Gastroesophageal sphincter (tissue), 3 donors: Measurements from ENCODE around the gene DPF3.

Experiments used
- CTCF ChIP-seq, 4 experiments: fragments of 200-600 bp in 2 of 4; fragments of 450-650 bp in 2 of 4; sonication (generic) in 1 of 4; IDR thresholded peaks; one replicate each; pipeline ENCODE4 v1.5.1; 2017 to 2019; ENCODE audit warnings: antibody characterized with exemption in 4 of 4, mild to moderate bottlenecking in 2 of 4, moderate library complexity in 2 of 4
- EP300 ChIP-seq: sonication (generic); formaldehyde crosslinking; IDR thresholded peaks from one replicate; pipeline ENCODE4 v1.6.1; 2017; ENCODE audit warnings: antibody characterized with exemption, mild to moderate bottlenecking
- POLR2A ChIP-seq, 2 donors: fragments of 450-650 bp; IDR thresholded peaks; one replicate each; pipeline ENCODE4 v1.6.1; 2017; ENCODE audit warnings: antibody characterized with exemption in 2 of 2, mild to moderate bottlenecking in 2 of 2, moderate library complexity in 1 of 2
- POLR2AphosphoS5 ChIP-seq: sonication (generic); formaldehyde crosslinking; IDR thresholded peaks from one replicate; pipeline ENCODE4 v1.6.1; 2017; ENCODE audit warnings: antibody characterized with exemption

DNA sequence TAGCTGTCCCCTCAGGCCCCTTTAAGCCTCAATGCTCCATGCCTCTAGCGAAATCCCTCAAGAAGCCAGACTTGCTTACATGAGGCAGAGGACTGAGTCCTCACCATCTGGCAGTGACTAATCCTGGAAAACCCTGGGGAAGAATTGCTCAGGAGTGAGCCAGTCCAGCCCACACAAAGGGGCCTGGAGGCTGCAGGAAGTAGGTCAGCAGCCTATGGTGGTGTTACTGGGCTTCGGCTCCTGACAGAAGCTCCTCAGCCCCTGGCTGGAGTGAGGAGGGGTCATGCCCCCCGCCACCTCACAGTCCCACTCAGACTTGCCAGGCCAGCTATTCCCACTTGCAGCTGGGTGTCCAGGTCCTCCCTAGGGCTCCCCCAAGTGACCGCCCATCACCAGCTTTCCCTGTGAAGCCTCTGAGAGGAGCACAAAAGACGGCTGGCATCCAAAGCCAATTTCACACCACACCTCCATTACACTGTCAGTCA lies 250.5 kb downstream of the DPF3 start:
- TF ChIP-seq CTCF (IDR thresholded peaks at IDR 0.05) (no peak), EP300 (no peak), POLR2A (IDR thresholded peaks at IDR 0.05) (no peak), POLR2AphosphoS5 (no peak)
